ENCODE measurements around the gene LITAF.
A peak's percentile ranks its signal among the peaks of the same experiment; 100 is the strongest.

The LITAF gene

GRCh38 chr16:11586856-11587642, at the start of gene LITAF:
Gene LITAF, minus strand, starts transcription at chr16:11586919. Its CDS starts 30,189 bp downstream, at chr16:11556730.
- DNase-seq (ENCODE audit: low read depth) = peak; percentile 80
- TF ChIP-seq CTCF (IDR thresholded peaks at IDR 0.05; ENCODE audit: insufficient read depth, low read depth, low read length, missing control alignments) = no peak
- peak within 1 kb of the TSS; percentile 70 for H3K4me3 ChIP-seq (ENCODE audit: low read depth, low read length)

DNA sequence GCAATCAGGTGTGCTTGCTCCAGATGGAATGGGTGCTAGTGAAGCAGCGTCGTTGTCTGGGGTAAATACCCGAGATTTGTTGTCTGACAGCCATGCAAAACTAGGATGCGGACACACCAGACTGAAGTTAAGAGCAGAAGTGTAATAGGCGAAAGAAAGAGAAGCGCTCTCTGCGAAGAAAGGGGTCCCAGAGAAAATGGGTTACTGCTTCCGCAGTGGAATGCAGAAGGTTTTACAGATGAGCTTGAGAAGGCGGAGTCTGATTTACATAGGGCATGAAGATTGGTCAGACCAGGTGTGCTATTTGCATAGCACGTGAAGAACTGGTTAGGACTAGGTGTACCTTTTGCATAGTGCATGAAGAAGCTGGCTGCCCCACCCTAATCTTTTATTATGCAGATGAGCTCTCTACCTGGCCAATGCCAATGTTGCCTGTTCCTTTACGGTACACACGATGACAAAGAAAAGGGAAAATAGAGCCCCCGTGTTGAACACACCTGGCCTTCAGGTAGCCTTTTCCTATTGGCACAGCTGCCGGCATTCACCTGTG, 49.5 kb upstream of the LITAF start:
- no peak for TF ChIP-seq CTCF (IDR thresholded peaks at IDR 0.05; ENCODE audit: insufficient read depth, low read depth, low read length, missing control alignments)
- DNase-seq (ENCODE audit: low read depth) = no peak
- H3K4me3 ChIP-seq (ENCODE audit: low read depth, low read length) = no peak overlapping the region

- TF ChIP-seq CTCF (IDR thresholded peaks at IDR 0.05; ENCODE audit: insufficient read depth, low read depth, low read length, missing control alignments) = no peak
- DNase-seq (ENCODE audit: low read depth) = no peak
- no peak overlapping the region for H3K4me3 ChIP-seq (ENCODE audit: low read depth, low read length)
These were observed 49.0 kb upstream of the LITAF start for GRCh38 chr16:11635679-11636171.

DNA sequence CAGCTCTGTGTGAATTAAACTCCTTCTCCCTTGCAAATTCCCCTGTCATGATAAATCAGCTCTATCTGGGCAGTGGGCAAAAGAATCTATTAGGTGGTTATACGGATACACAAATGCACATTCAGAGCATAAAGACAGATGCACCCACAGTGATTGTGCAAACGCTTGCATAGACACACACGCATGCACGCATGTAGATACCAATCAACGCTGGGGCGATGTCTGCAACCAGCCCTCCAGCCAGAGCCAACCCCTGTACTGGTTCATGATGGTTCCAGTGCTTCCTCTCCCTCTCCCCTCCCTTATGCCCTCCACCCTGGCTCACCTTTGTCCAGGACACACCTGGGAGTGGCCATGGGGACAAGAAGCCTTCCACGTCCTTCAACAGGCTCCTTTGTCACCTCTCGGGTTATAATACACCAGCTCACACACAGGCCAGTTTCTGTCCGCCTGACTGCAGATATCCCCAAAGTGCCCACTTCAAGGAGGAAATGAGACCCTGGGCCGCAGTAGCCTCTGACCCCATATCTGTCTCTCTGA, 48.5 kb upstream of the LITAF start:
- no peak for TF ChIP-seq CTCF (IDR thresholded peaks at IDR 0.05; ENCODE audit: insufficient read depth, low read depth, low read length, missing control alignments)
- no peak for DNase-seq (ENCODE audit: low read depth)
- no peak overlapping the region for H3K4me3 ChIP-seq (ENCODE audit: low read depth, low read length)

GRCh38 chr16:11634312-11634711, 47.6 kb upstream of the LITAF start:
- no peak for DNase-seq (ENCODE audit: low read depth)
- TF ChIP-seq CTCF (IDR thresholded peaks at IDR 0.05; ENCODE audit: insufficient read depth, low read depth, low read length, missing control alignments) = no peak

DNA sequence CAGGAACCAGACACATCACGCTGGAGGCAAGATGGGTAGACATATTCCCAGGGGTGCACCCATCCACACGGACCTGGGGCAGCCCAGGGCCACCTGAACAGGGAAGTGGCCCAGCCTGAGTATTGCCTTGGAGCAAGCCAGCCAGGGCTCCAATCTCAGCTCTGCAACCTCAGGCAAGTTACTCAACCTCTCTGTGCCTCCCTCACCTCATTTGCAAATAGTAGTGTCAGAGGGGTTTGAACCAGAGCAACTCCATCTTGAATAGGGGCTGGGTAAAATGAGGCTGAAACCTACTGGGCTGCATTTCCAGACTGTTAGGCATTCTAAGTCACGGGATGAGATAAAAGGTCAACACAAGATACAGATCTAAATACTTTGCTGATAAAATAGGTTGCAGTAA, 46.4 kb upstream of the LITAF start:
- H3K4me3 ChIP-seq (ENCODE audit: low read depth, low read length) = no peak overlapping the region
- no peak for DNase-seq (ENCODE audit: low read depth)
- no peak for TF ChIP-seq CTCF (IDR thresholded peaks at IDR 0.05; ENCODE audit: insufficient read depth, low read depth, low read length, missing control alignments)

More at GRCh38 chr16:11634312-11634711, 47.6 kb upstream of the LITAF start:
- H3K4me3 ChIP-seq (ENCODE audit: low read depth, low read length) = no peak overlapping the region
